ENCODE results near the gene TNIK.

DNA sequence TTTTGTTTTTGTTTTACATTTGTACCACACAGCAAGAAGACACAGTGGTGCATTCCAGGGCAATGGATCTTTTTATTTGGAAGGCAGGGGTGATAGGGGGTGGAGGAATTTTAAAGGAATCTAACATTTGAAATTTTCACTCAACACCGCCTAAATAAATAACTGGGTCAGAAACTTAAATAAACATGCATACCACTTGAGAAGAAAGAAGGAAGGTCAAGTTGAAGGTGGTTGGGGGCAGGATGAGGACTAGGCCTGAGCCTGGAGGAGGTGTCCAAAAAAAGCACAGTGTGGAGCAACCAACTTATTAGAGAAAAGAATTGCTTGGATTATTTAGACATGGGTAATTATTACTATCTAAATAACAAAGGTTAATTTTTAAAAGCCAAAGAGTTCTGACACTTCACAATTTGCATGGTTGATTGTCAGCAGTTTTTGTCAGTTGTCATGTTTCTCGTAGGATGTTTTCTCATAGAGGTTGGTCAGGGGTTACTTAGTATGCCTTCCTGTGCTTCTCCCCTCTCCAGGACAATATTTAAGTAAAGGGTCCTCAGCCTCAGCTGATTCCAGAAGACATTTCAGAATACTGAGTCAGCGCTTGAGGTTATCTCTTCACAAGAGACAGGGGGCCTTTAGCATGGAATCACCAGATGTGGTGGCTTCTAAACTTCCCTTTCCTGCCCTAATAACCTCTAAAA is 260.0 kb downstream of the TNIK start:
- no peak for TF ChIP-seq POLR2A (IDR thresholded peaks at IDR 0.05)
- TF ChIP-seq, protein P1, sequence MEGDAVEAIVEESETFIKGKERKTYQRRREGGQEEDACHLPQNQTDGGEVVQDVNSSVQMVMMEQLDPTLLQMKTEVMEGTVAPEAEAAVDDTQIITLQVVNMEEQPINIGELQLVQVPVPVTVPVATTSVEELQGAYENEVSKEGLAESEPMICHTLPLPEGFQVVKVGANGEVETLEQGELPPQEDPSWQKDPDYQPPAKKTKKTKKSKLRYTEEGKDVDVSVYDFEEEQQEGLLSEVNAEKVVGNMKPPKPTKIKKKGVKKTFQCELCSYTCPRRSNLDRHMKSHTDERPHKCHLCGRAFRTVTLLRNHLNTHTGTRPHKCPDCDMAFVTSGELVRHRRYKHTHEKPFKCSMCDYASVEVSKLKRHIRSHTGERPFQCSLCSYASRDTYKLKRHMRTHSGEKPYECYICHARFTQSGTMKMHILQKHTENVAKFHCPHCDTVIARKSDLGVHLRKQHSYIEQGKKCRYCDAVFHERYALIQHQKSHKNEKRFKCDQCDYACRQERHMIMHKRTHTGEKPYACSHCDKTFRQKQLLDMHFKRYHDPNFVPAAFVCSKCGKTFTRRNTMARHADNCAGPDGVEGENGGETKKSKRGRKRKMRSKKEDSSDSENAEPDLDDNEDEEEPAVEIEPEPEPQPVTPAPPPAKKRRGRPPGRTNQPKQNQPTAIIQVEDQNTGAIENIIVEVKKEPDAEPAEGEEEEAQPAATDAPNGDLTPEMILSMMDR (IDR thresholded peaks at IDR 0.05) = no peak
- no peak for TF ChIP-seq POLR2AphosphoS5 (IDR thresholded peaks at IDR 0.05)
- TF ChIP-seq EP300 (IDR thresholded peaks at IDR 0.05) = no peak

Data from upper lobe of left lung (tissue), 4 donors.